Glutamatergic neuron (in vitro differentiated cells): ENCODE data around the gene KDM2B. TPM values are rescaled to one million over a fixed set of nuclear protein-coding genes. Genes with fewer than 3 reads are reported as not detected.
A peak's percentile ranks its signal among the peaks of the same experiment; 100 is the strongest.

Source experiments
- DNase-seq: peaks from one replicate; pipeline ENCODE4 v3.0.0; 2022
- H3K27ac Mint-ChIP-seq: one replicate; pipeline ENCODE4 v1.8.0; 2020; ENCODE audit warnings: mild to moderate bottlenecking, mixed read lengths, inconsistent platforms; ENCODE audit not compliant: unreplicated experiment
- H3K27me3 Mint-ChIP-seq: one replicate; pipeline ENCODE4 v1.8.0; 2020; ENCODE audit warnings: mild to moderate bottlenecking, moderate library complexity, mixed read lengths, inconsistent platforms; ENCODE audit not compliant: unreplicated experiment
- H3K36me3 Mint-ChIP-seq: one replicate; pipeline ENCODE4 v1.8.0; 2020; ENCODE audit warnings: mild to moderate bottlenecking, mixed read lengths, inconsistent platforms; ENCODE audit not compliant: unreplicated experiment
- H3K4me1 Mint-ChIP-seq: one replicate; pipeline ENCODE4 v1.8.0; 2020; ENCODE audit warnings: mild to moderate bottlenecking, low read depth, mixed read lengths, inconsistent platforms; ENCODE audit not compliant: unreplicated experiment
- H3K4me3 Mint-ChIP-seq: one replicate; pipeline ENCODE4 v1.8.0; 2020; ENCODE audit warnings: mild to moderate bottlenecking, mixed read lengths, inconsistent platforms; ENCODE audit not compliant: unreplicated experiment
- H3K9me3 Mint-ChIP-seq: one replicate; pipeline ENCODE4 v1.8.0; 2020; ENCODE audit warnings: mild to moderate bottlenecking, moderate library complexity, mixed read lengths, inconsistent platforms; ENCODE audit not compliant: unreplicated experiment
- CTCF ChIP-seq: fragments of 200-600 bp; sonication (generic); IDR thresholded peaks from one replicate; pipeline ENCODE4 v1.5.0; 2021; ENCODE audit not compliant: partially characterized antibody, unreplicated experiment
- total RNA-seq: library from RNA; stranded (reverse); fragmentation: NEBNext Ultra II Directional; extraction: Animal tissue kit (Norgen Biotek cat#: 25700); gene quantifications from one replicate; pipeline ENCODE4 v1.2.1, GENCODE V29; 2021; ENCODE audit not compliant: unreplicated experiment

Gene KDM2B
- total RNA-seq, 1 donor from 2014 or later = 64.3 TPM

GRCh38 chr12:121626087-121626852, 45.4 kb upstream of the KDM2B start, which contains the start of gene ORAI1:
Gene ORAI1, plus strand, starts transcription at chr12:121626530.
- peak within 1 kb of the TSS; percentile 88 for H3K4me3 Mint-ChIP-seq
- peaks cover 16% of the 10 kb centered on the region for H3K4me1 Mint-ChIP-seq
- peak within 1 kb of the TSS; percentile 70 for H3K27ac Mint-ChIP-seq
- H3K9me3 Mint-ChIP-seq = peaks cover 2% of the 10 kb centered on the region
- DNase-seq = peak; percentile 98
- H3K36me3 Mint-ChIP-seq = no peaks in the 10 kb centered on the region
- peaks cover 6% of the 10 kb centered on the region for H3K27me3 Mint-ChIP-seq
- TF ChIP-seq CTCF = no peak

- no peak for TF ChIP-seq CTCF
- Mint-ChIP-seq H3K9me3 (peaks cover 2% of the 10 kb centered on the region), H3K27ac (no peak overlapping the region), H3K27me3 (peaks cover 2% of the 10 kb centered on the region), H3K4me1 (no peaks in the 10 kb centered on the region), H3K36me3 (no peaks in the 10 kb centered on the region), H3K4me3 (no peak overlapping the region)
- DNase-seq = no peak
Observed at GRCh38 chr12:121620333-121620891, 39.6 kb upstream of the KDM2B start.

GRCh38 chr12:121618659-121619233, 37.9 kb upstream of the KDM2B start:
- Mint-ChIP-seq H3K27ac (no peak overlapping the region), H3K27me3 (no peaks in the 10 kb centered on the region), H3K4me1 (no peaks in the 10 kb centered on the region), H3K4me3 (no peak overlapping the region), H3K9me3 (peaks cover 2% of the 10 kb centered on the region), H3K36me3 (no peaks in the 10 kb centered on the region)
- TF ChIP-seq CTCF = no peak
- no peak for DNase-seq

GRCh38 chr12:121614872-121615467, 34.1 kb upstream of the KDM2B start:
- Mint-ChIP-seq H3K4me1 (no peaks in the 10 kb centered on the region), H3K27me3 (peaks cover 2% of the 10 kb centered on the region), H3K27ac (no peak overlapping the region), H3K36me3 (no peaks in the 10 kb centered on the region), H3K4me3 (no peak overlapping the region), H3K9me3 (no peaks in the 10 kb centered on the region)
- no peak for DNase-seq
- TF ChIP-seq CTCF = no peak
